MM.1S (cell line): ENCODE data around the gene WBP1L.

Source experiments
- DNase-seq: peaks from one replicate; pipeline ENCODE4 v3.0.0-alpha.2; 2015
- H2AFZ ChIP-seq: fragments of 300-600 bp; sonication (generic); 2 replicates; pipeline ENCODE4 v1.6.0; 2016; ENCODE audit warnings: antibody characterized with exemption, low read length
- H3F3A ChIP-seq: fragments of 300-600 bp; sonication (generic); 2 replicates; pipeline ENCODE4 v1.6.1; 2016; ENCODE audit warnings: mild to moderate bottlenecking, antibody characterized with exemption, low read length, moderate library complexity, mixed read lengths; ENCODE audit not compliant: insufficient read depth
- H3K27ac ChIP-seq: fragments of 300-600 bp; sonication (generic); 2 replicates; pipeline ENCODE4 v1.5.1; 2016; ENCODE audit warnings: mild to moderate bottlenecking, low read length
- H3K27me3 ChIP-seq: fragments of 300-600 bp; sonication (generic); replicated peaks from 2 replicates; pipeline ENCODE4 v1.6.0; 2016; ENCODE audit warnings: low read length; ENCODE audit not compliant: insufficient read depth
- H3K36me3 ChIP-seq: fragments of 300-600 bp; sonication (generic); replicated peaks from 2 replicates; pipeline ENCODE4 v1.6.1; 2016; ENCODE audit warnings: mild to moderate bottlenecking, low read length, mixed read lengths; ENCODE audit not compliant: insufficient read depth
- H3K4me1 ChIP-seq: fragments of 300-600 bp; sonication (generic); 2 replicates; pipeline ENCODE4 v1.6.1; 2016; ENCODE audit warnings: low read length, mixed read lengths
- H3K4me2 ChIP-seq: fragments of 300-600 bp; sonication (generic); 2 replicates; pipeline ENCODE4 v1.6.0; 2016; ENCODE audit warnings: low read depth, low read length
- H3K4me3 ChIP-seq: fragments of 300-600 bp; sonication (generic); 2 replicates; pipeline ENCODE4 v1.5.1; 2016; ENCODE audit warnings: low read length, mixed read lengths
- H3K79me2 ChIP-seq: fragments of 300-600 bp; sonication (generic); 2 replicates; pipeline ENCODE4 v1.6.1; 2016; ENCODE audit warnings: mixed run types, low read length, mixed read lengths
- H3K9ac ChIP-seq: fragments of 300-600 bp; sonication (generic); 2 replicates; pipeline ENCODE4 v1.6.1; 2016; ENCODE audit warnings: low read length, mixed read lengths
- H3K9me2 ChIP-seq: fragments of 300-600 bp; sonication (generic); replicated peaks from 2 replicates; pipeline ENCODE4 v1.6.1; 2016; ENCODE audit warnings: mild to moderate bottlenecking, low read length, mixed read lengths; ENCODE audit not compliant: insufficient read depth
- H3K9me3 ChIP-seq: fragments of 300-600 bp; sonication (generic); replicated peaks from 2 replicates; pipeline ENCODE4 v1.6.1; 2016; ENCODE audit warnings: mild to moderate bottlenecking, low read length, mixed read lengths; ENCODE audit not compliant: insufficient read depth
- H4K20me1 ChIP-seq: fragments of 300-600 bp; sonication (generic); 2 replicates; pipeline ENCODE4 v1.6.1; 2016; ENCODE audit warnings: mild to moderate bottlenecking, low read length, moderate library complexity, mixed read lengths; ENCODE audit not compliant: insufficient read depth
- CTCF ChIP-seq: fragments of 300-600 bp; sonication (generic); IDR thresholded peaks from 2 replicates; pipeline ENCODE4 v1.5.1; 2016; ENCODE audit warnings: antibody characterized with exemption, low read length, mixed read lengths
- EZH2 ChIP-seq: fragments of 300-600 bp; sonication (generic); optimal IDR thresholded peaks from 2 replicates; pipeline ENCODE3; 2017; ENCODE audit warnings: low read depth, mild to moderate bottlenecking, antibody characterized with exemption, low read length, mixed read lengths
- EZH2phosphoT487 ChIP-seq: fragments of 300-600 bp; sonication (generic); IDR thresholded peaks from 2 replicates; pipeline ENCODE4 v1.6.1; 2018; ENCODE audit warnings: antibody characterized with exemption, low read length

The WBP1L gene

GRCh38 chr10:102701272-102701671 is 42.5 kb upstream of the WBP1L start:
- no peak overlapping the region for H2AFZ ChIP-seq
- no peaks in the 10 kb centered on the region for H4K20me1 ChIP-seq
- H3K9ac ChIP-seq, result no peak overlapping the region
- no peak for TF ChIP-seq EZH2phosphoT487
- TF ChIP-seq EZH2, result no peak
- no peak for TF ChIP-seq CTCF
- H3K79me2 ChIP-seq, result peaks cover 17% of the 10 kb centered on the region
- H3K27ac ChIP-seq, result no peak overlapping the region
- no peaks in the 10 kb centered on the region; the same call in 1 of the 2 replicates for H3F3A ChIP-seq
- H3K27me3 ChIP-seq, result no peaks in the 10 kb centered on the region
- H3K36me3 ChIP-seq, result no peaks in the 10 kb centered on the region
- DNase-seq, result no peak
- no peaks in the 10 kb centered on the region for H3K4me1 ChIP-seq
- no peaks in the 10 kb centered on the region for H3K9me2 ChIP-seq
- H3K9me3 ChIP-seq, result no peaks in the 10 kb centered on the region
- no peak overlapping the region for H3K4me3 ChIP-seq
- no peak overlapping the region for H3K4me2 ChIP-seq

GRCh38 chr10:102701796-102702195 is 42.0 kb upstream of the WBP1L start:
- no peaks in the 10 kb centered on the region for H3K9me2 ChIP-seq
- no peaks in the 10 kb centered on the region for H3K9me3 ChIP-seq
- H3K4me3 ChIP-seq, result no peak overlapping the region
- H3F3A ChIP-seq, result no peaks in the 10 kb centered on the region; the same call in 1 of the 2 replicates
- H3K4me2 ChIP-seq, result no peak overlapping the region
- H3K4me1 ChIP-seq, result no peaks in the 10 kb centered on the region
- H3K36me3 ChIP-seq, result no peaks in the 10 kb centered on the region
- TF ChIP-seq EZH2 (no peak), CTCF (no peak), EZH2phosphoT487 (no peak)
- no peak overlapping the region for H3K9ac ChIP-seq
- no peaks in the 10 kb centered on the region for H4K20me1 ChIP-seq
- no peak overlapping the region for H3K27ac ChIP-seq
- no peak overlapping the region for H2AFZ ChIP-seq
- H3K79me2 ChIP-seq, result peaks cover 22% of the 10 kb centered on the region
- no peaks in the 10 kb centered on the region for H3K27me3 ChIP-seq
- no peak for DNase-seq

GRCh38 chr10:102702742-102703141 is 41.0 kb upstream of the WBP1L start:
- no peaks in the 10 kb centered on the region for H3K9me3 ChIP-seq
- no peak overlapping the region for H3K4me3 ChIP-seq
- no peaks in the 10 kb centered on the region for H3K36me3 ChIP-seq
- no peak overlapping the region for H3K4me2 ChIP-seq
- TF ChIP-seq EZH2, result no peak
- H3K27ac ChIP-seq, result no peak overlapping the region
- no peaks in the 10 kb centered on the region for H4K20me1 ChIP-seq
- H3F3A ChIP-seq, result no peaks in the 10 kb centered on the region; the same call in 1 of the 2 replicates
- no peaks in the 10 kb centered on the region for H3K27me3 ChIP-seq
- no peaks in the 10 kb centered on the region for H3K9me2 ChIP-seq
- H3K9ac ChIP-seq, result no peak overlapping the region
- H3K79me2 ChIP-seq, result peaks cover 31% of the 10 kb centered on the region
- no peak for DNase-seq
- H2AFZ ChIP-seq, result no peak overlapping the region
- no peaks in the 10 kb centered on the region for H3K4me1 ChIP-seq

GRCh38 chr10:102704915-102705314 is 38.8 kb upstream of the WBP1L start:
- H3K9ac ChIP-seq, result no peak overlapping the region
- H3K4me2 ChIP-seq, result no peak overlapping the region
- H3K9me2 ChIP-seq, result no peaks in the 10 kb centered on the region

More at GRCh38 chr10:102704915-102705314, 38.8 kb upstream of the WBP1L start:
- H4K20me1 ChIP-seq, result no peaks in the 10 kb centered on the region
- no peak overlapping the region for H2AFZ ChIP-seq
- H3K36me3 ChIP-seq, result no peaks in the 10 kb centered on the region
- peaks cover 50% of the 10 kb centered on the region for H3K79me2 ChIP-seq
- H3F3A ChIP-seq, result no peaks in the 10 kb centered on the region; the same call in 1 of the 2 replicates
- no peak overlapping the region for H3K27ac ChIP-seq
- no peaks in the 10 kb centered on the region for H3K27me3 ChIP-seq
- no peak overlapping the region for H3K4me3 ChIP-seq
- H3K4me1 ChIP-seq, result no peaks in the 10 kb centered on the region
- H3K9me3 ChIP-seq, result no peaks in the 10 kb centered on the region
- TF ChIP-seq CTCF (no peak), EZH2phosphoT487 (no peak), EZH2 (no peak)
- DNase-seq, result no peak
